CMK (cell line): ENCODE measurements around the gene MYL9.
"Not testable (repeated sequence)": the region's sequence is repeated elsewhere in the genome, so short reads cannot be mapped to it uniquely, and the experiment has no call there.

Experiments
- DNase-seq: peaks from one replicate; pipeline ENCODE4 v3.0.0-alpha.2; 2010; ENCODE audit warnings: low read depth

MYL9 gene

DNA sequence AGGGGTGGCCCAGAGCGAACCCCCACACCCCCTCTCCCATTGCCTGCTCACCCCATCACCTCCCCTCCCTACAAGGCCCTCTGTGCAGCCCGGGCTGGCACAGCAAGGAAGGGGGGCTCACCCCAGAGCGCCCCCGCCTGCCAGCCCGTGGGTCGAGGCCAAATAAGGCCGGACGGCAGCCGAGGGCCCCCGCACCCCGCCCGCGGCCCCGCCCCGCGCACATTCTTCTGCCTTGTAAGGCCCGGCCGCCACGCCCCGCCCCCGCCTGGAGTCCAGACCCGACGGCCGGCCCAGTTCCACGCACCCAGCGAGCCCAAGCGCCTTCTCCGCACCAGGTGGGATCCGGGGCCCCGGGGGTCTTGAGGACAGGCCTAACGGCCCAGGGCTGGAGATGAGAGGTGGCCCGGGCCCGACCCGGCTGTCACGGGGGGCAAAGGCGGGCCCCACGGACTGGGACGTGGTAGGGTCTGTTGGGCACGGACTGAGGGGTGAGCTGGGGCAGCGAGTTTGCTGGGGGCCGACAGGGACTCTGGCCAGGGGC is at the start of gene MYL9:
MYL9 (plus strand) TSS at position 293 of the 541 bp plus-strand sequence. CDS start 3,366 bp downstream, outside the sequence.
- DNase-seq, result no peak

GRCh38 chr20:36491901-36492617 is 49.3 kb upstream of the MYL9 start:
- no peak for DNase-seq

DNA sequence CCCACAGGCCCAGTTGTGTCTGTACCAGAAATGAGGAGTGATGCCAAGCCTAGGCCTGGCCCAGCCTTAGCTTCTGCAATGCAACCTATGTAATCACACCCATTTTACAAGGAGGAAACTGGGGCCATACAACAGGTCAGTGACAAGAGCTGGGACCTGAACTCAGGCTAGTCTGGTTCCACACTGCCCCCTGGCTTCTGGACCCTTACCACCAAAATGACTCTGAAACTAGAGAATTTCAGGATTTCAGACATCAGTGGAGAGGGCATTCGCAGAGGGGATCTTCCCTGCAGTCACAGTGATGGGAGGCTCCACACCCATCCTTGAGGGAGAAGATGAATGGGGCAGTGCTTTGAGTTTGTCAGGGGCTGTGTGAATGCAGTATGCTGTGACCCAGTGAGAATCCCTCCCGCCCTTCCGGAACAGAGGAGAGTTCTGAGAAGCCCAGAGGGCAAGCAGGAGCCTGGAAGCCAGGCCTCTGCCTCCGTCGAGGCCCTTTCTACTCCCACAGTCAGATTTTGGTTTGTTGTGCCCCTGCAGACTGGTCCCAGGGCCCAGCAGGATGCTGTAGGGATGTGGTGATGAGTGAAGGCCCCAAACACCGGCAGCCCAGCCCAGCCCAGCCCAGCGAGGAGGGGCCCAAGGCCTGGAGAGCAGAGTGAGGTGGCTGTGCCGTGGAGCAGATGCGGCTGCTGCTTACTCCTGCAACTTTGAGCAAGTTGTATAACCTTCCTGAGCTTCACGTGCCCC is 48.1 kb upstream of the MYL9 start:
- DNase-seq, result no peak

DNA sequence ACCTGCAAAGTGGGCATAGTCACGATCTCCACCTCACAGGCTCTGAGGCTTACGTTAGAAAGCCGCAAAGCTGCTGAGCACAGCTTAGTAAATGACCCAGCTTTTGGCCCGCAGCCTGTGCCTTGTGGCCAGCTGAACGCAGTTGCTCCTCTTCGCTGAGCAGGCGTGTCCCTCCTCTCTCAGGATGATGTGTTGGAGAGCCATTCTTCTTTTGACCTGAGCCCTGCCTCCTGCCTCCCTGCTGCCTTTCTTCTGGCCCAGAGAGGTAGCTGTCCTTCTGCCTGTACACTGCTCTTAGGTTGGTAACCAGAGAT is 47.6 kb upstream of the MYL9 start:
- no peak for DNase-seq

GRCh38 chr20:36496707-36497669 is 44.3 kb upstream of the MYL9 start:
- DNase-seq, result no peak

GRCh38 chr20:36497856-36498255 is 43.5 kb upstream of the MYL9 start:
- DNase-seq, result no peak

DNA sequence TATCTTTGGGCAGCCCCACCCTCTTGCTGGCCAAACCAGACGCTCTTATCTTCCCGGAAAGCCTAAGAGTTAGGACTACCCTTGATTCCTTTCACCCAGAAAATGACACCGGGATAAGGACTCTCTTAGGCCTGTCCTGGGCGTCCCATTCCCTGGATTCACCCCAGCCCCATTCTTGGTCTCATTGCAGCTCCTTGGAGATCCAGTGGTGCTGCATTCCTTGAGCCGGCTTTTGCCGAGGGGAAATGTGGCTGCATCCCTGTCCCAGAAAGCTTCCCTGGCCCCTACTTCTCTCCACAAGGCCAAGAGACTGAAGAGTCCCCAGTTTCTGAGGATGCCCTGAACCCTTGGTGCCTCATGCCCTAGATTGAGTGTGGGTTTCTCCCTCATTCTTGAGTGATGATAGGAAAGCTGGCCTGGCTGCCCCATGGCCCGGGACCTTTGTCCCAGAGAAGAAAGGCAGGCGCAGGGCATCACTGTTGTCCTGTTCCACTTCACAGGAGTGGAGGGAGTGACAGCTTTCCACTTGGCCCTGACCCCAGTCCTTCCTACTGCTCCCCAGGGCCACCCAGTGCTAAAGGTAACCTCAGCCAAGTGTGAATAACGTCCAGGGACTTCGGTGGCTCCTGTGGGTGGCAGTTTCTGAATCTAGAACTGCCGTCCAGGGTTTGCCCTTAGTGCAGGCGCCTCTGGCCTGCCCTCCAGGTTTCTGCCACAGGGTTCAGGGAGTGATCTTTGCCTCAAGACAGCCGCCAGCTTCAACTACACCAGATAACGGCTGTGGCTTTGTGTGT is 42.7 kb upstream of the MYL9 start:
- no peak for DNase-seq

DNA sequence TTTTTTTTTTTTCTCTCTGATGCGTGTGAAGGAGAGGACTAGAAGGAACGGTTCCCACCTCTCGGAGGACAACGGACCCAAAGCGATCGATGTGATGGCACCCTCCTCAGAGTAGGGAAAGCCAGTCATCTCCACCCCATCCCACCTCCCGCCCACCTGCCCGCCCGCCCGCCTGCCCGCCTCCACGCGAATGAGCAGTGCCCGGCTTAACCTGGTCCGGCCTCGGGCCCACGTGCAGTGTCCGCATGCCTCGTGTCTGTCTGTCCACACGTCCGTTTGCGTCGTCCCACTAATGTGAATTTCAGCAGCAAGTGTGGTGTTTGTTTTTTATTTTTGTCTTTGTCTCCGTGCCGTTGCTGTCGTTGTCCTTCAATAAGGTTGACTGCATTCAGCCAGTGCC is 42.1 kb upstream of the MYL9 start:
- no peak for DNase-seq

DNA sequence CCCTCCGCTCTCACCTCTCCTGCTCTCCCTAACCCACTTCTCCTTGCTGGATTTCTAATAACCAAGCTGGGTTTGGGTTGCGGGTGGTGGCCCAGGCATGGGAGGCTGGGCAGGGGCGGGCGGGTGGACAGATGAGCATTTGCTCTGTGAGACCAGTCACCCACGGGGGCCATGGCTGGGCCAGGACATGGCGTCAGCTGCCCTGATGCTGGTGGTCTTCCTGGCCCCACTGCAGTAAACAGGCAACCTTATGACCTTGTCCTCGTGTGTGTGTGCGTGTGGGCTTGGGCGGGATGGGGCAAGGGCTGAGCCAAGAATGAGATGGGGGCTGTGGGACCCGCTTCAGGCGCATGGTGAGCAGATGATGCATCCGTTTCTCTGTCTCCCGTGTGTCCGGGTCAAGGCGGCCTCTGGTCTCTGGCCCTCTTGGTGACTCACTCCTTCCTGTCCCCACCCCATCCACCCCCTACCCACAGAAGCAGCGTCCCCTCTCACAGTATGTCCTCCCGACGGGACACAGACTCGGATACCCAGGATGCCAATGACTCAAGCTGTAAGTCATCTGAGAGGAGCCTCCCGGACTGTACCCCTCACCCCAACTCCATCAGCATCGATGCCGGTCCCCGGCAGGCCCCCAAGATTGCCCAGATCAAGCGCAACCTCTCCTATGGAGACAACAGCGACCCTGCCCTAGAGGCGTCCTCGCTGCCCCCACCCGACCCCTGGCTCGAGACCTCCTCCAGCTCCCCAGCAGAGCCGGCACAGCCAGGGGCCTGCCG is 41.4 kb upstream of the MYL9 start:
- no peak for DNase-seq

GRCh38 chr20:36501367-36502006 is 39.8 kb upstream of the MYL9 start:
- no peak for DNase-seq

- no peak for DNase-seq
These were observed 37.0 kb upstream of the MYL9 start for GRCh38 chr20:36504295-36504694.

- DNase-seq, result no peak
These were observed 35.1 kb upstream of the MYL9 start for GRCh38 chr20:36506253-36506652.

- DNase-seq, result no peak
These were observed 33.6 kb upstream of the MYL9 start for GRCh38 chr20:36507746-36508145.

DNA sequence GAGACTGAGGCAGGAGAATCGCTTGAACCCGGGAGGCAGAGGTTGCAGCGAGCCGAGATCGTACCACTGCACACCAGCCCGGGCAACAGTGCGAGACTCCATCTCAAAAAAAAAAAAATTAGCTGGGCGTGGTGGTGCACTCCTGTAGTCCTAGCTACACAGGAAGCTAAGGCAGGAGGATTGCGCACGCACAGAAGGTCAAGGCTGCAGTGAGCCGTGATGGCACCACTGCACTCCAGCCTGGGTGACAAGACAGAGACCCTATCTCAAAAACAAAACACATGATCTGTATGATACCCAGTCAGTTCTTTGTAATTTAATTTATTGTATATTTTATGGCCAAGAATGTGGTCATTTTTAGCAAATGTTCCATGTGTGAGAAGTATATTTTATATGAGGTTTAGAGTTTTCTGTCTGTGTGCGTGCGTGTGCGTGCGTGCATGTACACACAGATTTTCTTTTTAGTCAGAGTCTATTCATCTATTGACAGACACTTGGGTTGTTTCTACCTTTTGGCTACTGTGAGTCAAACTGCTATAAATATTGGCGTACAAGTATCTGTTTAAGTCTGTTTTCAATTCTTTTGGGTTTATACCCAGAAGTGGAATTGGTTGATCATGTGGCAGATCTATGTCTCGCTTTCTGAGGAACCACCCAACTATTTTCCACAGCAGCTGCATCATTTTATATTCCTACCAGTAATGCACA is 22.2 kb upstream of the MYL9 start:
- no peak for DNase-seq

DNA sequence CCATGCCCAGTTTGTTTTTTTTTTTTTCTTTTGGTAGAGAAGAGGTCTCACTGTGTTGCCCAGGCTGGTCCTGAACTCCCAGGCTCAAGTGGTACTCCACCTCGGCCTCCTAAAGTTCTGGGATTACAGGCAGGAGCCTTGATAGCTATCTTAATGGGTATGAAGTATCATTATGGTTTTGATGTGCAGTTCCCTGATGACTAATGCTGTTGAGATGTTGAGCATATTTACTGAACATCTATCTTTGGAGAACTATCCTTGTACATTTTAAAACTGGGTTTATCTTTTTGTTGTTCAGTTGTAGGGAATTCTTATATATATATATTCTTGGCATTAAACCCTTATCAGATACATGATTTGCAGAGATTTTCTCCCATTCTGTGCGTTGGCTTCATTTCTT is 21.4 kb upstream of the MYL9 start:
- no peak for DNase-seq

DNA sequence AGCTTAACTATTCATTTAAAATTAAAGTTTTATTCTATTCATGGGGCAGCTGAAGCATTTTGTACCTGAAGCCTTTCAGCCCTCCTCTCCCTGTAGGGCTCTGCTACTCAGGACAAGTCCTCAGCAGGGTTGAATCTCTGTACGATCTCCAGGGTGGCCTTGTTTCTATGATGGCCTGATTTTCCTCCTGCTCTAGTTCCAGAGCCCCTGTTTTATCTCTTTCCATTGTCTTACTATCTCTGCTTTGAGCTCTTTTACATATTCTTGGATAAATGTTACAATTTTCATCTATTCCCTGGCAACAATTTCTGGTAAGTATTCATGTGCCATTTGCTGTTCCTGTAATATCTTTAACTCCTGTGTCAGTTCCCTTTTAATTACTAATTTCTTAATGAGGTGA is 19.8 kb upstream of the MYL9 start:
- no peak for DNase-seq

- DNase-seq, result not testable (repeated sequence)
These were observed 18.9 kb upstream of the MYL9 start for GRCh38 chr20:36522412-36522811.

DNA sequence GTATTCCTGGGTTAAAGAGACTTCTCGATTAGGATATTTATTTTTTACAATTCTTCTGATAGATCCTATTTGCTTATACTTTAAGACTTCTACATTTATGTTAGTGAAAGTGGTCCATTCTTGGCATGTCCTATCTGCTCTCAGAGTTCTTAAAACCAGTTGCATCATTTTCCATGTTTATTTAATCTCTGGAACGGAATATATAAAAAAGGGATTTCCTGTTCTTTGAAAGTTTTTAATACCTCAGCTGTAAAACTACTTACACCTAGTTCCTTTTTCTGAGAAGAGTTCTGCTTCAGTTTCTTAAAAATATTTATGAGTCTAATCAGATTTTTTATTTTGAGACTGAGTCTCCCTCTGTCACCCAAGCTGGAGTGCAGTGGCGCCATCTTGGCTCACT is 18.0 kb upstream of the MYL9 start:
- DNase-seq, result no peak

- DNase-seq, result no peak
These were observed 15.5 kb upstream of the MYL9 start for GRCh38 chr20:36525620-36526365.
